H1 (cell line): ENCODE measurements around the gene GFAP. TPM values are rescaled to one million over a fixed set of nuclear protein-coding genes. Genes with fewer than 3 reads are reported as not detected.
A peak's percentile ranks its signal among the peaks of the same experiment; 100 is the strongest.

Source experiments
- ASH2L ChIP-seq: fragments of 200-600, 300-600 bp; sonication (generic); IDR thresholded peaks from one replicate; pipeline ENCODE4 v1.7.1; 2017; ENCODE audit warnings: low read length
- ATF2 ChIP-seq: IDR thresholded peaks from 2 replicates; pipeline ENCODE4 v1.6.1; 2012; ENCODE audit warnings: low read length, inconsistent platforms
- ATF3 ChIP-seq: IDR thresholded peaks from 2 replicates; pipeline ENCODE4 v1.6.1; 2011; ENCODE audit warnings: low read depth, mild to moderate bottlenecking, low read length; ENCODE audit not compliant: insufficient read depth
- CBX5 ChIP-seq: fragments of 300-800, 300-1000 bp; sonication (generic); IDR thresholded peaks from 2 replicates; pipeline ENCODE4 v1.7.1; 2016; ENCODE audit warnings: antibody characterized with exemption, low read length, low read depth
- CEBPB ChIP-seq: IDR thresholded peaks from 2 replicates; pipeline ENCODE4 v1.6.1; 2012; ENCODE audit warnings: low read depth, low read length
- E2F6 ChIP-seq: IDR thresholded peaks from 2 replicates; pipeline ENCODE4 v1.6.1; 2012; ENCODE audit warnings: inconsistent platforms
- FOSL1 ChIP-seq: IDR thresholded peaks from 2 replicates; pipeline ENCODE4 v1.6.1; 2011; ENCODE audit warnings: mild to moderate bottlenecking, low read depth, low read length, moderate library complexity; ENCODE audit not compliant: insufficient read depth
- GTF2F1 ChIP-seq: IDR thresholded peaks from 2 replicates; pipeline ENCODE4 v1.6.1; 2012; ENCODE audit warnings: low read depth, low read length, improper control_type of control experiment, borderline replicate concordance
- HDAC2 ChIP-seq, 2 experiments: fragments of 300-600 bp in 1 of 2; sonication (generic) in 1 of 2; IDR thresholded peaks; 2 replicates each; pipeline ENCODE4 v1.6.1; 2011 to 2012; ENCODE audit warnings: low read depth in 2 of 2, low read length in 2 of 2, mild to moderate bottlenecking in 2 of 2, moderate library complexity in 2 of 2, borderline replicate concordance in 1 of 2, inconsistent platforms in 1 of 2
- KDM5A ChIP-seq: fragments of 200-600 bp; IDR thresholded peaks from 2 replicates; pipeline ENCODE4 v1.7.1; 2012; ENCODE audit warnings: mild to moderate bottlenecking, low read length, inconsistent platforms, mixed read lengths
- MAFK ChIP-seq: IDR thresholded peaks from 2 replicates; pipeline ENCODE4 v1.6.1; 2012; ENCODE audit warnings: low read depth, mild to moderate bottlenecking, improper control_type of control experiment, low read length
- NANOG ChIP-seq: IDR thresholded peaks from 2 replicates; pipeline ENCODE4 v1.6.1; 2011; ENCODE audit warnings: low read length, low read depth, mild to moderate bottlenecking, inconsistent platforms; ENCODE audit not compliant: insufficient read depth, poor library complexity, severe bottlenecking
- NRF1 ChIP-seq: IDR thresholded peaks from 2 replicates; pipeline ENCODE4 v1.6.1; 2011; ENCODE audit warnings: mild to moderate bottlenecking, low read depth, low read length, improper control_type of control experiment
- RBBP5 ChIP-seq: IDR thresholded peaks from 2 replicates; pipeline ENCODE4 v1.7.1; 2012; ENCODE audit warnings: low read depth, mild to moderate bottlenecking, inconsistent platforms, low read length, moderate library complexity, borderline replicate concordance
- SAP30 ChIP-seq: fragments of 300-600 bp; sonication (generic); IDR thresholded peaks from 2 replicates; pipeline ENCODE4 v1.7.1; 2012; ENCODE audit warnings: low read length, moderate library complexity, mild to moderate bottlenecking, inconsistent platforms; ENCODE audit not compliant: insufficient read depth, insufficient replicate concordance
- SIRT6 ChIP-seq: IDR thresholded peaks from one replicate; pipeline ENCODE4 v1.7.1; 2012; ENCODE audit warnings: low read length, inconsistent platforms
- SP1 ChIP-seq: IDR thresholded peaks from 2 replicates; pipeline ENCODE4 v1.6.1; 2011; ENCODE audit warnings: low read depth, low read length
- TAF7 ChIP-seq: optimal IDR thresholded peaks from 2 replicates; pipeline ENCODE3; 2011; ENCODE audit warnings: low read depth, mild to moderate bottlenecking, inconsistent platforms, low read length, moderate library complexity, borderline replicate concordance
- TCF12 ChIP-seq: IDR thresholded peaks from 2 replicates; pipeline ENCODE4 v1.6.1; 2011; ENCODE audit warnings: low read depth, mild to moderate bottlenecking, low read length
- ZNF274 ChIP-seq: IDR thresholded peaks from 2 replicates; pipeline ENCODE4 v1.7.0; 2012; ENCODE audit warnings: low read length, borderline replicate concordance; ENCODE audit errors: extremely low read depth
- polyA plus RNA-seq, 7 experiments: library from polyadenylated mRNA; depleted of rRNA in 3 of 7; stranded (reverse) in 5 of 7; unstranded in 2 of 7; fragments of >200 nt in 5 of 7; fragments of 200-250 nt in 2 of 7; gene quantifications; 1 replicate in 5 of 7; 2 replicates in 1 of 7; 4 replicates in 1 of 7; pipeline versions ENCODE4 v1.2.1 to v1.2.3, GENCODE V29; 2011 to 2013; ENCODE audit warnings: missing spikeins in 2 of 7, mixed read lengths in 2 of 7
- total RNA-seq: library from RNA; stranded (reverse); fragmentation: NEBNext Ultra II Directional; extraction: Animal tissue kit (Norgen Biotek cat#: 25700); gene quantifications from 2 replicates; pipeline ENCODE4 v1.2.1, GENCODE V29; 2021

The GFAP gene
- total and polyA plus RNA-seq, 2 of the 8 experiments (the other 6 are each of a cell fraction or from before 2014, with no cell fraction given) = 1.3 to 1.5 TPM

- TF ChIP-seq E2F6 (peak; percentile 58), SP1 (peak; percentile 63; the same call in 1 of the 2 replicates), TAF7 (no peak), KDM5A (peak; percentile 49; the same call in 1 of the 2 replicates), SAP30 (peak; percentile 61), ZNF274 (no peak), TCF12 (no peak), CBX5 (no peak), ATF3 (no peak), CEBPB (peak; percentile 66; the same call in 1 of the 2 replicates), SIRT6 (no peak), NANOG (no peak), HDAC2 (IDR thresholded peaks at IDR 0.05; ENCODE audit: borderline replicate concordance in 1 of 2, low read depth in 2 of 2, low read length in 2 of 2) (peak in 1 of 2 experiments; percentile 97; a peak in 2 of 4 replicates), FOSL1 (no peak), GTF2F1 (no peak), ATF2 (no peak), RBBP5 (0 out of 2 replicates have a peak, but pooled peaks have one; percentile 69), MAFK (no peak), ASH2L (peak; percentile 89), NRF1 (no peak)
Measured at GRCh38 chr17:44947461-44948314, 32.4 kb upstream of the GFAP start, which contains the start of gene KIF18B (continued).
